ENCODE data around the gene CEP63.

DNA sequence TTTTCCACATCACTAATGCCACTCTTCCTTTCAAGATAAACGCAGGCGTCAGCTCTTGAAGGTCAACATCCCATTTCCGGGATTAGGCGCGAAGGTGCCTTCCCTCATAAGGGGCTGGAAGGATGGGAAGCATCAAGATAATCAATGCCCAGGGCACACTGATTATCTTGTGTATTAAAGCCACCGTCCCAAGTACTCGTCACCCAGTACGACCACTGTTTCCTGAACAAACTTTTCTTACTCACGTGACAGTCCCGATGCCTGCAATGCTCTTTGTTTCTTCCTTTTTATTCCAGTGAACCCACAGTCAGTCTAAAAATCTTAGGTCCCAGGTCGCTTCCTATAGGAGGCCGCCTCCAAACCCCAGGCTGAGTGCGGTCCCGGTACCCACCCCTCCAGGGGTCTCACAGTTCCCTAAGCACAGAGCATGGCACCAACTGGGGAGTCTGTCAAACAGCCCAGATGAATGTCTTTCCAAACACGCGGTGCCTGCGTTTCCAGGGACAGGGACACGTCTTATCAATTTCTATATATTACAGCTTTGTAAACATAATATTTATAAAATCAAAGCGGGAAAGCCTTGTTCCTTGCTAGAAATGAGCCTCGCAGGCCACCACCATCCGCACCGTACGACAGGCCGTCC, 661 bp upstream of the CEP63 start:
- TF ChIP-seq JUND (IDR thresholded peaks at IDR 0.05) (no peak), EZH2phosphoT487 (IDR thresholded peaks at IDR 0.05; ENCODE audit: borderline replicate concordance) (no peak), POLR2A (IDR thresholded peaks at IDR 0.05; ENCODE audit: borderline replicate concordance, extremely low read depth, insufficient read depth, insufficient read length) (no peak), EZH2 (IDR thresholded peaks at IDR 0.05) (no peak), SIN3A (IDR thresholded peaks at IDR 0.05; ENCODE audit: low read depth) (no peak), RAD21 (IDR thresholded peaks at IDR 0.05; ENCODE audit: low read depth) (no peak), POLR2AphosphoS5 (IDR thresholded peaks at IDR 0.05; ENCODE audit: low read depth, low read length) (no peak), YY1 (IDR thresholded peaks at IDR 0.05; ENCODE audit: extremely low read depth, insufficient replicate concordance, low read depth, low read length) (no peak), CEBPB (IDR thresholded peaks at IDR 0.05; ENCODE audit: low read depth) (no peak), SRF (IDR thresholded peaks at IDR 0.05; ENCODE audit: low read depth) (no peak)
- TF ChIP-seq, protein P1, sequence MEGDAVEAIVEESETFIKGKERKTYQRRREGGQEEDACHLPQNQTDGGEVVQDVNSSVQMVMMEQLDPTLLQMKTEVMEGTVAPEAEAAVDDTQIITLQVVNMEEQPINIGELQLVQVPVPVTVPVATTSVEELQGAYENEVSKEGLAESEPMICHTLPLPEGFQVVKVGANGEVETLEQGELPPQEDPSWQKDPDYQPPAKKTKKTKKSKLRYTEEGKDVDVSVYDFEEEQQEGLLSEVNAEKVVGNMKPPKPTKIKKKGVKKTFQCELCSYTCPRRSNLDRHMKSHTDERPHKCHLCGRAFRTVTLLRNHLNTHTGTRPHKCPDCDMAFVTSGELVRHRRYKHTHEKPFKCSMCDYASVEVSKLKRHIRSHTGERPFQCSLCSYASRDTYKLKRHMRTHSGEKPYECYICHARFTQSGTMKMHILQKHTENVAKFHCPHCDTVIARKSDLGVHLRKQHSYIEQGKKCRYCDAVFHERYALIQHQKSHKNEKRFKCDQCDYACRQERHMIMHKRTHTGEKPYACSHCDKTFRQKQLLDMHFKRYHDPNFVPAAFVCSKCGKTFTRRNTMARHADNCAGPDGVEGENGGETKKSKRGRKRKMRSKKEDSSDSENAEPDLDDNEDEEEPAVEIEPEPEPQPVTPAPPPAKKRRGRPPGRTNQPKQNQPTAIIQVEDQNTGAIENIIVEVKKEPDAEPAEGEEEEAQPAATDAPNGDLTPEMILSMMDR (IDR thresholded peaks at IDR 0.05 in 2 of 3, conservative IDR thresholded peaks at IDR 0.05 in 1 of 3; ENCODE audit: borderline replicate concordance in 1 of 3, insufficient read depth in 1 of 3, low read depth in 2 of 3, low read length in 2 of 3), result no peak

Data from HCT116 (cell line).